GM18505 (cell line): Measurements from ENCODE around the gene PHF10.

Experiments
- ATAC-seq: cut with Tn5 transposase; IDR thresholded peaks from one replicate; pipeline ENCODE4 v1.9.1; 2021; ENCODE audit not compliant: unreplicated experiment
- POLR2A ChIP-seq: IDR thresholded peaks from 4 replicates; pipeline ENCODE4 v1.6.1; 2011; ENCODE audit warnings: borderline replicate concordance; ENCODE audit not compliant: insufficient read depth, insufficient read length; ENCODE audit errors: extremely low read depth

Gene PHF10

DNA sequence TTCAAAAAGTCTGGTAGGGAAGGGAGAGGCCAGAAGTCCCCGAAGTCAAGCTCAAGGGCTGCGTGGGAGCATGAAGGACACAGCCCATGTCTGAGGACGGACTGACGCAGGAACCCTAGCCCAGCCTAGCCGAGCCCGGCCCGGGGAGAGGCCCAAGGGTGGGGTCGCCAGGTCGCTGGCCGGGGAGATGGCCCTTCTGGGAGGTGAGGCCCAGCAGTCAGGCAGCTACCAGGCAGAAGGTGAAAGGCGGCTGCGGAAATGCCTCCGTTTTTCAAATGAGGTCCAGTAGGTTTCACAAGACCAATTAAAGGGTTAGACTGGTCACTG lies 67.1 kb downstream of the PHF10 start:
- no peak for ATAC-seq
- TF ChIP-seq POLR2A = no peak

DNA sequence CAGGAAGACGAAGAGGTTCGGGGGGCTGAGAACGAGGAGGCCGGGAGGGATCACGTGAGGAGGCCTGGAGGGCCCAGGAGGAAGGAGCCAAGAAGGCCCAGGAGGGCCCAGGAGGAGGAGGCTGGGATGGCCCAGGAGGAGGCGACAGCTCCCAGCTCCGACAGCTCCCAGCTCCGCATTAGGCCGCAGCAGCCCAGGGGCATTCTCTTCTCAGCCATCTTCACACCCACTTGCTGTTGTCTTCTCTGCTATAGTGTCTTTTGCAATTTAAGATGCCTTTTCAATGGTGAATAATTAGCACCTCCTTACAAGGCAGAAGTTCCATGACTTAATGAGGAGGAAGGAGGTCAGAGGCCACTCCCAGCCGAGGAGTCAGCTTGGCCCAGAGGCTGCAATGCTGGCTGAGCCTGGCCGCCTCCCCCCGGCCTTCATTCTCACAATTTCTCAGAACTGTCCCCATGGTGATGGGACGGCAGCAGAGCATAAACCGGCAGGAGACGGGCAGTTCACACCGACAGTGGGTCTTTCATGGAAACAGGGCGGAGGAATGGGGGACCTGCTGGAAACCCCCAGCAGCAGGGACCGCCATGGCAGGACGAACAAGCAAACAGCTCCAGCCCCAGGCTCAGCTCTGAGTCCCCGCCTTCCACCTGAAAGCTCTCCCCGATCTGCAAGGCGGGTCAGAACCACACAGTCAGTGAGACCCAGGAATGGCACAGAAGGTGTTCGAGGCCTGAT lies 67.6 kb downstream of the PHF10 start:
- no peak for ATAC-seq

DNA sequence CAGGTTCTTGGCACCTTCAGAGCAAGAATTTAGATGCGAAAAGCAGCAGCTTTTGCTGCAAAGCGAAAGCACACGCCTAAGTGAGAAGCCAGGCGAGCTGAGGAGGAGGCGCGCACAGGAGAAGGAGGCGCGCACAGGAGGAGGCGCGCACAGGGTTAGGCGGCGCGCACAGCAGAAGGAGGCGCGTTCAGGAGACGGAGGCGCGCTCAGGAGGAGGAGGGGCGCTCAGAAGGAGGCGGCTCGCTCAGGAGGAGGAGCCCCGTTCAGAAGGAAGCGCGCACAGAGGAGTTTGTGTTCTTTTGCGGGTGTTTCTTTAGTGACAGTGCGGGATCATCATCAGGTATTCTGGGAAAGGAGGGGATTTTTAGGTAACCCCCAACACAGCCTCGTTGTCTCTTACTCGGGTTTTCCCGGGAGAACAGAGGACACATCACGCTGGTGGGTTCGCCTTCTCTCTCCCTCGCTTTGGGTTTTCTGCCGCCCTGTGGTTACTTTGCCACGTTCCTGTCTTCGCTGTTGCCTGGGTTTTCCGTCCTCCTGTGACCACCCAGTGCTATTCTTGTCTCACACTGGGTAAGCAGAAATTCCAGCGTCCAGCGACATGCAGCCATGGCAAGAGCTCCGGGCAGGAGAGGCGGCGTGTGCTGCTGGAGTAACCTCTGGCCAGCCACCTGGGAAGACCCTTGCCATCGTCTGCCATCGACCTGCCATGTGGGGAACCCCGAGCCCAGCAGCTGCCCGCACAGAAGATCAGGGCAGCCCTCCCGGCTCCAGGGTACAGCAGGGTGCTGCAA lies 69.5 kb downstream of the PHF10 start:
- peak; percentile 41 for TF ChIP-seq POLR2A
- peak; percentile 88 for ATAC-seq

More for the DNA sequence above, 67.6 kb downstream of the PHF10 start:
- no peak for TF ChIP-seq POLR2A
